HL-60 (cell line): ENCODE results near the gene SLC25A51.

Experiments used
- GABPA ChIP-seq: IDR thresholded peaks from 2 replicates; pipeline ENCODE4 v1.6.1; 2012; ENCODE audit warnings: low read depth
- POLR2AphosphoS5 ChIP-seq: IDR thresholded peaks from 2 replicates; pipeline ENCODE4 v1.6.1; 2012; ENCODE audit warnings: low read depth
- TF ChIP-seq, protein P1 (sequence below): IDR thresholded peaks from one replicate; pipeline ENCODE4 v1.5.1; 2011; ENCODE audit warnings: low read length, control low read depth, inconsistent platforms; ENCODE audit not compliant: insufficient read depth
- TF ChIP-seq, protein P2 (sequence below): IDR thresholded peaks from 2 replicates; pipeline ENCODE4 v1.6.1; 2012; ENCODE audit warnings: low read depth; ENCODE audit not compliant: insufficient replicate concordance

DNA sequence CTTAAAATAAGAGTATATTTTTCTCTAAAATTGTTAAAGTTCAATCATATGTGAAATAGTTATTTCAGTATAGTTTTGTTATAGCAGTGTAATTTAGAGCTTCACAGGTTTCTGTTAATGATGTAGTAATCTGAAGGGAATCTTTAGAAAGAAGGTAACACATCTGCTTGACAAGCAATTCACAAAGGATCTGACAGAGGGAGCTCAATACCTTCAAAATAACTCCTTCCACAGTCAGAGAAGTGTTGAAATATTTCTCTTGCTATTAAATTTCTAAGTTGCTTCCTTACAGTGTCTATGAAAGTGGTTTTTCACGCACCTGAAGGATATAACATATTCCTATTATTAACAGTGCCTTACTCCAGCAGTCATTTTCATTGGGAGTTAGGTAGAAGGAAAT, 44.9 kb downstream of the SLC25A51 start:
- TF ChIP-seq, protein P1, sequence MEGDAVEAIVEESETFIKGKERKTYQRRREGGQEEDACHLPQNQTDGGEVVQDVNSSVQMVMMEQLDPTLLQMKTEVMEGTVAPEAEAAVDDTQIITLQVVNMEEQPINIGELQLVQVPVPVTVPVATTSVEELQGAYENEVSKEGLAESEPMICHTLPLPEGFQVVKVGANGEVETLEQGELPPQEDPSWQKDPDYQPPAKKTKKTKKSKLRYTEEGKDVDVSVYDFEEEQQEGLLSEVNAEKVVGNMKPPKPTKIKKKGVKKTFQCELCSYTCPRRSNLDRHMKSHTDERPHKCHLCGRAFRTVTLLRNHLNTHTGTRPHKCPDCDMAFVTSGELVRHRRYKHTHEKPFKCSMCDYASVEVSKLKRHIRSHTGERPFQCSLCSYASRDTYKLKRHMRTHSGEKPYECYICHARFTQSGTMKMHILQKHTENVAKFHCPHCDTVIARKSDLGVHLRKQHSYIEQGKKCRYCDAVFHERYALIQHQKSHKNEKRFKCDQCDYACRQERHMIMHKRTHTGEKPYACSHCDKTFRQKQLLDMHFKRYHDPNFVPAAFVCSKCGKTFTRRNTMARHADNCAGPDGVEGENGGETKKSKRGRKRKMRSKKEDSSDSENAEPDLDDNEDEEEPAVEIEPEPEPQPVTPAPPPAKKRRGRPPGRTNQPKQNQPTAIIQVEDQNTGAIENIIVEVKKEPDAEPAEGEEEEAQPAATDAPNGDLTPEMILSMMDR: peak; percentile 5
- TF ChIP-seq, protein P2, sequence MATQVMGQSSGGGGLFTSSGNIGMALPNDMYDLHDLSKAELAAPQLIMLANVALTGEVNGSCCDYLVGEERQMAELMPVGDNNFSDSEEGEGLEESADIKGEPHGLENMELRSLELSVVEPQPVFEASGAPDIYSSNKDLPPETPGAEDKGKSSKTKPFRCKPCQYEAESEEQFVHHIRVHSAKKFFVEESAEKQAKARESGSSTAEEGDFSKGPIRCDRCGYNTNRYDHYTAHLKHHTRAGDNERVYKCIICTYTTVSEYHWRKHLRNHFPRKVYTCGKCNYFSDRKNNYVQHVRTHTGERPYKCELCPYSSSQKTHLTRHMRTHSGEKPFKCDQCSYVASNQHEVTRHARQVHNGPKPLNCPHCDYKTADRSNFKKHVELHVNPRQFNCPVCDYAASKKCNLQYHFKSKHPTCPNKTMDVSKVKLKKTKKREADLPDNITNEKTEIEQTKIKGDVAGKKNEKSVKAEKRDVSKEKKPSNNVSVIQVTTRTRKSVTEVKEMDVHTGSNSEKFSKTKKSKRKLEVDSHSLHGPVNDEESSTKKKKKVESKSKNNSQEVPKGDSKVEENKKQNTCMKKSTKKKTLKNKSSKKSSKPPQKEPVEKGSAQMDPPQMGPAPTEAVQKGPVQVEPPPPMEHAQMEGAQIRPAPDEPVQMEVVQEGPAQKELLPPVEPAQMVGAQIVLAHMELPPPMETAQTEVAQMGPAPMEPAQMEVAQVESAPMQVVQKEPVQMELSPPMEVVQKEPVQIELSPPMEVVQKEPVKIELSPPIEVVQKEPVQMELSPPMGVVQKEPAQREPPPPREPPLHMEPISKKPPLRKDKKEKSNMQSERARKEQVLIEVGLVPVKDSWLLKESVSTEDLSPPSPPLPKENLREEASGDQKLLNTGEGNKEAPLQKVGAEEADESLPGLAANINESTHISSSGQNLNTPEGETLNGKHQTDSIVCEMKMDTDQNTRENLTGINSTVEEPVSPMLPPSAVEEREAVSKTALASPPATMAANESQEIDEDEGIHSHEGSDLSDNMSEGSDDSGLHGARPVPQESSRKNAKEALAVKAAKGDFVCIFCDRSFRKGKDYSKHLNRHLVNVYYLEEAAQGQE: no peak
- TF ChIP-seq POLR2AphosphoS5: no peak
- TF ChIP-seq GABPA: no peak
